Liver (tissue), 9 donors: ENCODE data around the gene KIAA1217. TPM values are rescaled to one million over a fixed set of nuclear protein-coding genes. Genes with fewer than 3 reads are reported as not detected.
A peak's percentile ranks its signal among the peaks of the same experiment; 100 is the strongest.

Experiments used
- DNase-seq: peaks from one replicate; pipeline ENCODE4 v3.0.0-alpha.2; 2017; ENCODE audit warnings: low spot score
- H3K27ac ChIP-seq, 2 donors: one replicate each; pipeline ENCODE4 v1.7.0; 2013; ENCODE audit warnings: inconsistent platforms in 2 of 2, low read length in 2 of 2, control low read depth in 1 of 2, low read depth in 1 of 2, mild to moderate bottlenecking in 1 of 2
- H3K27me3 ChIP-seq, 4 donors: one replicate each; pipeline versions ENCODE4 v1.6.1 to v1.7.0; 2013; ENCODE audit warnings: low read length in 3 of 4, inconsistent platforms in 1 of 4, mild to moderate bottlenecking in 1 of 4, moderate library complexity in 1 of 4; ENCODE audit not compliant: control insufficient read depth in 4 of 4, insufficient read depth in 4 of 4
- H3K36me3 ChIP-seq, 4 donors: one replicate each; pipeline versions ENCODE4 v1.6.1 to v1.7.0; 2013; ENCODE audit warnings: low read length in 3 of 4, mild to moderate bottlenecking in 3 of 4, low read depth in 1 of 4, moderate library complexity in 1 of 4; ENCODE audit not compliant: control insufficient read depth in 4 of 4, insufficient read depth in 3 of 4
- H3K4me1 ChIP-seq, 4 donors: one replicate each; pipeline versions ENCODE4 v1.6.1 to v1.7.0; 2013; ENCODE audit warnings: low read length in 3 of 4, mild to moderate bottlenecking in 3 of 4, moderate library complexity in 1 of 4; ENCODE audit not compliant: control insufficient read depth in 4 of 4, insufficient read depth in 4 of 4
- H3K4me3 ChIP-seq, 3 donors: one replicate each; pipeline versions ENCODE4 v1.6.1 to v1.7.0; 2013; ENCODE audit warnings: low read length in 3 of 3, control low read depth in 1 of 3, low read depth in 1 of 3, mild to moderate bottlenecking in 1 of 3
- H3K9ac ChIP-seq, 2 donors: one replicate each; pipeline ENCODE4 v1.7.0; 2013; ENCODE audit warnings: low read length in 2 of 2, mild to moderate bottlenecking in 2 of 2, moderate library complexity in 2 of 2, control low read depth in 1 of 2, low read depth in 1 of 2
- H3K9me3 ChIP-seq, 4 donors: one replicate each; pipeline versions ENCODE4 v1.6.1 to v1.7.0; 2013; ENCODE audit warnings: low read length in 3 of 4; ENCODE audit not compliant: control insufficient read depth in 4 of 4
- CTCF ChIP-seq: fragments of 150-350 bp; IDR thresholded peaks from 2 replicates; pipeline ENCODE4 v1.5.1; 2017; ENCODE audit warnings: improper control_type of control experiment, low read depth, low read length; ENCODE audit not compliant: missing input control
- EGR1 ChIP-seq, 2 donors: IDR thresholded peaks; 2 replicates each; pipeline ENCODE4 v1.6.1; 2016 to 2018; ENCODE audit warnings: antibody characterized with exemption in 2 of 2, low read depth in 2 of 2
- FOXA1 ChIP-seq: IDR thresholded peaks from 2 replicates; pipeline ENCODE4 v1.6.1; 2016; ENCODE audit warnings: antibody characterized with exemption
- FOXA2 ChIP-seq: IDR thresholded peaks from 2 replicates; pipeline ENCODE4 v1.6.1; 2016; ENCODE audit warnings: antibody characterized with exemption
- GABPA ChIP-seq, 2 donors: IDR thresholded peaks in 1 of 2; conservative IDR thresholded peaks in 1 of 2; 2 replicates each; pipeline ENCODE4 v1.6.1; 2016; ENCODE audit warnings: antibody characterized with exemption in 2 of 2, mild to moderate bottlenecking in 1 of 2, moderate library complexity in 1 of 2
- HNF4A ChIP-seq, 2 donors: conservative IDR thresholded peaks; 2 replicates each; pipeline ENCODE4 v1.6.1; 2016; ENCODE audit warnings: antibody characterized with exemption in 2 of 2, mild to moderate bottlenecking in 2 of 2
- HNF4G ChIP-seq: IDR thresholded peaks from 2 replicates; pipeline ENCODE4 v1.6.1; 2016; ENCODE audit warnings: antibody characterized with exemption
- JUND ChIP-seq, 2 donors: IDR thresholded peaks; 2 replicates each; pipeline ENCODE4 v1.6.1; 2016; ENCODE audit warnings: antibody characterized with exemption in 2 of 2
- MAX ChIP-seq: IDR thresholded peaks from 2 replicates; pipeline ENCODE4 v1.6.1; 2016; ENCODE audit warnings: antibody characterized with exemption
- NR2F2 ChIP-seq: IDR thresholded peaks from 2 replicates; pipeline ENCODE4 v1.6.1; 2016; ENCODE audit warnings: antibody characterized with exemption
- RAD21 ChIP-seq, 2 donors: IDR thresholded peaks; 2 replicates each; pipeline ENCODE4 v1.6.1; 2016; ENCODE audit warnings: antibody characterized with exemption in 2 of 2, mild to moderate bottlenecking in 2 of 2
- REST ChIP-seq: IDR thresholded peaks from 2 replicates; pipeline ENCODE4 v1.6.1; 2016; ENCODE audit warnings: antibody characterized with exemption, mild to moderate bottlenecking
- RXRA ChIP-seq, 2 donors: IDR thresholded peaks; 2 replicates each; pipeline ENCODE4 v1.6.1; 2017 to 2018; ENCODE audit warnings: antibody characterized with exemption in 2 of 2, mild to moderate bottlenecking in 1 of 2
- SP1 ChIP-seq: IDR thresholded peaks from 2 replicates; pipeline ENCODE4 v1.6.1; 2018; ENCODE audit warnings: antibody characterized with exemption, mild to moderate bottlenecking
- TAF1 ChIP-seq: conservative IDR thresholded peaks from 2 replicates; pipeline ENCODE4 v1.6.1; 2016; ENCODE audit warnings: antibody characterized with exemption, mild to moderate bottlenecking
- YY1 ChIP-seq: IDR thresholded peaks from 2 replicates; pipeline ENCODE4 v1.6.1; 2016; ENCODE audit warnings: antibody characterized with exemption, mild to moderate bottlenecking
- ZBTB33 ChIP-seq: IDR thresholded peaks from 2 replicates; pipeline ENCODE4 v1.6.1; 2016; ENCODE audit warnings: antibody characterized with exemption
- WGBS: extraction: QIAGEN DNeasy Blood & Tissue Kit; methylation state at CpG from one replicate; pipeline ENCODE4 v1.1.7; 2013; 5-methylcytosine and 5-hydroxymethylcytosine counted together
- polyA plus RNA-seq, 2 donors: library from polyadenylated mRNA; stranded (reverse) in 1 of 2; unstranded in 1 of 2; fragments of 200-250 nt in 1 of 2; fragments of >200 nt in 1 of 2; fragmentation: Nextera tagmentation in 1 of 2; extraction: Ambion mirVana in 1 of 2; gene quantifications; one replicate each; pipeline versions ENCODE4 v1.2.1 to v1.2.3, GENCODE V29; 2013 to 2015
- total RNA-seq, 2 donors: library from RNA; depleted of rRNA; stranded (reverse); fragments of >200 nt; gene quantifications; one replicate each; pipeline ENCODE4 v1.2.3, GENCODE V29; 2014
- TF ChIP-seq, protein P1 (sequence below): IDR thresholded peaks from 2 replicates; pipeline ENCODE4 v1.6.1; 2016; ENCODE audit warnings: antibody characterized with exemption
- donor health status: healthy.
- donor health status: healthy.
- donor health status: healthy.
- donor health status: healthy.
- donor health status: healthy.

The KIAA1217 gene
- total and polyA plus RNA-seq, 4 donors: 4.5 to 12.8 (median 6.8) TPM

GRCh38 chr10:24425151-24425550 is 216.2 kb downstream of the KIAA1217 start:
- no peaks in the 10 kb centered on the region for H3K36me3 ChIP-seq
- H3K27me3 ChIP-seq: no peaks in the 10 kb centered on the region
- TF ChIP-seq FOXA1 (no peak), NR2F2 (no peak), RAD21 (IDR thresholded peaks at IDR 0.05) (no peak), HNF4A (conservative IDR thresholded peaks at IDR 0.05) (no peak), GABPA (IDR thresholded peaks at IDR 0.05 in 1 of 2, conservative IDR thresholded peaks at IDR 0.05 in 1 of 2) (no peak), SP1 (no peak), RXRA (IDR thresholded peaks at IDR 0.05) (no peak)
- H3K27ac ChIP-seq: no peak overlapping the region
- no peak overlapping the region for H3K4me3 ChIP-seq
- H3K9ac ChIP-seq: no peak overlapping the region
- no peak for DNase-seq
- H3K4me1 ChIP-seq: peaks cover 4 to 15% (median 11%) of the 10 kb centered on the region in 4 donors
- no peaks in the 10 kb centered on the region for H3K9me3 ChIP-seq
- WGBS: 96% methylated on average over 1 of the region's 1 CpG

- H3K9ac ChIP-seq: no peak overlapping the region
- no peaks in the 10 kb centered on the region for H3K27me3 ChIP-seq
- no peak overlapping the region for H3K4me3 ChIP-seq
- peak overlapping the region; percentile 53 to 71 for H3K27ac ChIP-seq
- 44% methylated on average over 14 of the region's 14 CpGs for WGBS
- H3K9me3 ChIP-seq: no peaks in the 10 kb centered on the region
- no peak for TF ChIP-seq GABPA (IDR thresholded peaks at IDR 0.05 in 1 of 2, conservative IDR thresholded peaks at IDR 0.05 in 1 of 2)
- TF ChIP-seq NR2F2: no peak
- TF ChIP-seq RXRA (IDR thresholded peaks at IDR 0.05): peak; percentile 88 to 95
- TF ChIP-seq MAX: peak; percentile 80
- TF ChIP-seq FOXA1: no peak
- TF ChIP-seq CTCF: no peak
- no peak for TF ChIP-seq ZBTB33
- peak; percentile 76 for TF ChIP-seq SP1
- peak; percentile 63 for TF ChIP-seq YY1
- no peak for TF ChIP-seq REST
- peak in 1 of 2 donors; percentile 50 for TF ChIP-seq EGR1 (IDR thresholded peaks at IDR 0.05; ENCODE audit: low read depth in 2 of 2)
- peak; percentile 24 for TF ChIP-seq FOXA2
- TF ChIP-seq RAD21 (IDR thresholded peaks at IDR 0.05): peak; percentile 28 to 46
- TF ChIP-seq, protein P1, sequence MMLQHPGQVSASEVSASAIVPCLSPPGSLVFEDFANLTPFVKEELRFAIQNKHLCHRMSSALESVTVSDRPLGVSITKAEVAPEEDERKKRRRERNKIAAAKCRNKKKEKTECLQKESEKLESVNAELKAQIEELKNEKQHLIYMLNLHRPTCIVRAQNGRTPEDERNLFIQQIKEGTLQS: no peak
- peak; percentile 20 to 49 for TF ChIP-seq JUND (IDR thresholded peaks at IDR 0.05)
- TF ChIP-seq HNF4G: peak; percentile 25
- peak; percentile 85 to 88 for TF ChIP-seq HNF4A (conservative IDR thresholded peaks at IDR 0.05)
- TF ChIP-seq TAF1: no peak
- no peak for DNase-seq
- H3K36me3 ChIP-seq: no peaks in the 10 kb centered on the region
- H3K4me1 ChIP-seq: peaks cover 4 to 15% (median 11%) of the 10 kb centered on the region in 4 donors
Observed at GRCh38 chr10:24427678-24428409, 218.9 kb downstream of the KIAA1217 start.
